DLD1 (cell line): ENCODE measurements around the gene RPS6KC1.
"Not testable (repeated sequence)": the region's sequence is repeated elsewhere in the genome, so short reads cannot be mapped to it uniquely, and the experiment has no call there.

ENCODE experiments used
- in situ Hi-C: cut with HindIII; loops from 2 replicates; pipeline ENCODE4 v1.10.0; 2017; ENCODE audit warnings: low sequenced_read_pairs

Gene RPS6KC1

GRCh38 chr1:213201380-213202155 is 150.5 kb downstream of the RPS6KC1 start:
- in situ Hi-C loops: no loop called here

GRCh38 chr1:213211201-213211600 is 160.2 kb downstream of the RPS6KC1 start:
- in situ Hi-C loops: no loop called here

- in situ Hi-C loops: not testable (repeated sequence)
These were observed 168.0 kb downstream of the RPS6KC1 start for GRCh38 chr1:213219076-213219475.

GRCh38 chr1:213221209-213221608 is 170.2 kb downstream of the RPS6KC1 start:
- in situ Hi-C loops: no loop called here

GRCh38 chr1:213227458-213227857 is 176.4 kb downstream of the RPS6KC1 start:
- in situ Hi-C loops: no loop called here

- in situ Hi-C loops: no loop called here
These were observed 180.8 kb downstream of the RPS6KC1 start for GRCh38 chr1:213231795-213232231.

GRCh38 chr1:213242883-213243282 is 191.8 kb downstream of the RPS6KC1 start:
- in situ Hi-C loops: no loop called here

- in situ Hi-C loops: no loop called here
These were observed 193.6 kb downstream of the RPS6KC1 start for GRCh38 chr1:213244664-213245091.

GRCh38 chr1:213245260-213245910 is 194.3 kb downstream of the RPS6KC1 start:
- in situ Hi-C loops: no loop called here

- in situ Hi-C loops: no loop called here
These were observed 196.0 kb downstream of the RPS6KC1 start for GRCh38 chr1:213247038-213247437.

GRCh38 chr1:213249395-213249794 is 198.4 kb downstream of the RPS6KC1 start:
- in situ Hi-C loops: no loop called here

- in situ Hi-C loops: no loop called here
These were observed 199.0 kb downstream of the RPS6KC1 start for GRCh38 chr1:213250041-213250440.

- in situ Hi-C loops: no loop called here
These were observed 199.4 kb downstream of the RPS6KC1 start for GRCh38 chr1:213250446-213250845.

- in situ Hi-C loops: no loop called here
These were observed 200.9 kb downstream of the RPS6KC1 start for GRCh38 chr1:213251972-213252371.

GRCh38 chr1:213256438-213257087 is 205.5 kb downstream of the RPS6KC1 start:
- in situ Hi-C loops: no loop called here

GRCh38 chr1:213260311-213261075 is 209.5 kb downstream of the RPS6KC1 start:
- in situ Hi-C loops: no loop called here

- in situ Hi-C loops: no loop called here
These were observed 213.5 kb downstream of the RPS6KC1 start for GRCh38 chr1:213264531-213264930.

- in situ Hi-C loops: no loop called here
These were observed 216.1 kb downstream of the RPS6KC1 start for GRCh38 chr1:213266983-213267772.

GRCh38 chr1:213268221-213268620 is 217.2 kb downstream of the RPS6KC1 start:
- in situ Hi-C loops: no loop called here

GRCh38 chr1:213269829-213270228 is 218.8 kb downstream of the RPS6KC1 start:
- in situ Hi-C loops: no loop called here
